HEK293 (cell line): ENCODE results near the gene SEPTIN5.

ENCODE experiments used
- CTCF ChIA-PET: fragments of 350-600 bp; formaldehyde crosslinking; extraction: SDS; loops from one replicate; lab custom pipeline; 2021; ENCODE audit warnings: antibody characterized with exemption; lab: Yijun Ruan, JAX
- POLR2A ChIA-PET: fragments of 300-600 bp; formaldehyde crosslinking; extraction: SDS; loops from one replicate; lab custom pipeline; 2020; ENCODE audit warnings: antibody characterized with exemption, inconsistent platforms; lab: Yijun Ruan, JAX
- H3K27ac ChIP-seq: fragments of 200-500 bp; sonication (Bioruptor generic); 2 replicates; pipeline ENCODE4 v1.5.1; 2014; ENCODE audit warnings: low read depth, low read length, control low read depth, inconsistent platforms; ENCODE audit errors: extremely low read depth
- H3K36me3 ChIP-seq, 2 experiments: fragments of 200-500 bp in 1 of 2; sonication (Bioruptor generic) in 1 of 2; 1 replicate in 1 of 2; 2 replicates in 1 of 2; pipeline ENCODE4 v1.5.1; 2014 to 2017; ENCODE audit warnings: inconsistent platforms in 2 of 2, low read length in 2 of 2; ENCODE audit not compliant: control insufficient read depth in 2 of 2, insufficient read depth in 1 of 2
- H3K4me1 ChIP-seq: fragments of 200-500 bp; sonication (Bioruptor generic); 2 replicates; pipeline ENCODE4 v1.5.1; 2014; ENCODE audit warnings: mild to moderate bottlenecking, low read length, inconsistent platforms; ENCODE audit not compliant: control insufficient read depth, insufficient read depth
- H3K4me3 ChIP-seq: 2 replicates; pipeline ENCODE4 v1.5.1; 2011; ENCODE audit warnings: low read depth, mild to moderate bottlenecking, control low read depth, low read length, moderate library complexity
- H3K9me3 ChIP-seq: fragments of 200-500 bp; sonication (Bioruptor generic); 2 replicates; pipeline ENCODE4 v1.5.1; 2014; ENCODE audit warnings: low read depth, low read length, inconsistent platforms; ENCODE audit not compliant: control insufficient read depth, insufficient read depth
- BCL11A ChIP-seq: fragments of 450-650 bp; formaldehyde crosslinking; IDR thresholded peaks from 2 replicates; pipeline ENCODE4 v1.5.1; 2016; ENCODE audit warnings: low read depth, missing biosample characterization, missing genetic modification characterization
- HOXC10 ChIP-seq: sonication (generic); formaldehyde crosslinking; IDR thresholded peaks from 2 replicates; pipeline ENCODE4 v1.8.1; 2023; ENCODE audit warnings: mild to moderate bottlenecking, missing genetic modification reagents
- IKZF3 ChIP-seq: fragments of 450-650 bp; IDR thresholded peaks from 2 replicates; pipeline ENCODE4 v1.5.0; 2018; ENCODE audit warnings: missing biosample characterization, mild to moderate bottlenecking, missing genetic modification characterization, moderate library complexity
- KLF1 ChIP-seq: fragments of 450-650 bp; formaldehyde crosslinking; IDR thresholded peaks from 2 replicates; pipeline ENCODE4 v1.5.1; 2016; ENCODE audit warnings: missing biosample characterization, missing genetic modification characterization
- PBX3 ChIP-seq: sonication (generic); formaldehyde crosslinking; IDR thresholded peaks from 2 replicates; pipeline ENCODE4 v1.8.1; 2022; ENCODE audit warnings: mild to moderate bottlenecking, moderate library complexity, missing genetic modification reagents
- SALL2 ChIP-seq: fragments of 450-650 bp; formaldehyde crosslinking; IDR thresholded peaks from 2 replicates; pipeline ENCODE4 v1.5.0; 2017; ENCODE audit warnings: missing biosample characterization, mild to moderate bottlenecking, missing genetic modification characterization, borderline replicate concordance
- ZBTB11 ChIP-seq: fragments of 450-650 bp; formaldehyde crosslinking; conservative IDR thresholded peaks from 2 replicates; pipeline ENCODE4 v1.5.1; 2016; ENCODE audit warnings: low read depth, missing biosample characterization, missing genetic modification characterization
- ZNF112 ChIP-seq: fragments of 450-650 bp; formaldehyde crosslinking; IDR thresholded peaks from 2 replicates; pipeline ENCODE4 v1.5.0; 2017; ENCODE audit warnings: missing biosample characterization, missing genetic modification characterization
- ZNF2 ChIP-seq: fragments of 450-650 bp; formaldehyde crosslinking; IDR thresholded peaks from 2 replicates; pipeline ENCODE4 v1.5.1; 2016; ENCODE audit warnings: missing biosample characterization, missing genetic modification characterization
- ZNF394 ChIP-seq: fragments of 450-650 bp; formaldehyde crosslinking; IDR thresholded peaks from 2 replicates; pipeline ENCODE4 v1.5.1; 2016; ENCODE audit warnings: missing biosample characterization, missing genetic modification characterization, mild to moderate bottlenecking, moderate library complexity, borderline replicate concordance
- ZNF416 ChIP-seq: fragments of 450-650 bp; formaldehyde crosslinking; IDR thresholded peaks from 2 replicates; pipeline ENCODE4 v1.5.1; 2016; ENCODE audit warnings: missing biosample characterization, missing genetic modification characterization
- ZNF518A ChIP-seq: fragments of 450-650 bp; formaldehyde crosslinking; conservative IDR thresholded peaks from 2 replicates; pipeline ENCODE4 v1.5.1; 2016; ENCODE audit warnings: low read depth, missing biosample characterization, missing genetic modification characterization
- ZNF521 ChIP-seq: fragments of 450-650 bp; formaldehyde crosslinking; IDR thresholded peaks from 2 replicates; pipeline ENCODE4 v1.5.1; 2017; ENCODE audit warnings: missing biosample characterization, mild to moderate bottlenecking, missing genetic modification characterization
- ZNF654 ChIP-seq: fragments of 450-650 bp; formaldehyde crosslinking; IDR thresholded peaks from 2 replicates; pipeline ENCODE4 v1.5.1; 2016; ENCODE audit warnings: low read depth, missing biosample characterization, missing genetic modification characterization
- ZNF701 ChIP-seq: fragments of 450-650 bp; formaldehyde crosslinking; IDR thresholded peaks from 2 replicates; pipeline ENCODE4 v1.5.1; 2016; ENCODE audit warnings: missing biosample characterization, missing genetic modification characterization

The SEPTIN5 gene

GRCh38 chr22:19678949-19679521 is 35.3 kb upstream of the SEPTIN5 start (continued):
- TF ChIP-seq ZBTB11 (no peak), PBX3 (CRISPR knock-in tag) (no peak), ZNF112 (tag by site-specific recombination) (no peak), BCL11A (tag by site-specific recombination) (no peak), HOXC10 (CRISPR knock-in tag) (no peak), ZNF518A (no peak), ZNF701 (no peak), ZNF521 (tag by site-specific recombination) (no peak)

GRCh38 chr22:19679522-19680101 is 34.7 kb upstream of the SEPTIN5 start:
- ChIA-PET POLR2A (interaction anchor here (1.5 kb wide), 1 partner anchor 10 kb away, joined by 3 read pairs; no protein-coding TSS in a partner anchor), CTCF (interaction anchor here (0.6 to 3.1 kb wide), 20 partner anchors 9 to 601 kb away, joined by 3 to 21 read pairs (median 4); no protein-coding TSS in a partner anchor)
- H3K27ac ChIP-seq: no peak overlapping the region
- H3K9me3 ChIP-seq: no peaks in the 10 kb centered on the region
- TF ChIP-seq SALL2 (tag by site-specific recombination): no peak
- no peak for TF ChIP-seq ZNF394 (tag by site-specific recombination)
- 0 out of 2 replicates have a peak, but pooled peaks have one; percentile 65 for TF ChIP-seq ZNF2 (tag by site-specific recombination)
- TF ChIP-seq ZNF416 (tag by site-specific recombination): no peak
- TF ChIP-seq IKZF3: peak; percentile 27; the same call in 1 of the 2 replicates
- peak; percentile 19; the same call in 1 of the 2 replicates for TF ChIP-seq ZNF654 (tag by site-specific recombination)
- peak; percentile 33; the same call in 1 of the 2 replicates for TF ChIP-seq KLF1
- no peaks in the 10 kb centered on the region for H3K4me1 ChIP-seq
- no peak overlapping the region for H3K4me3 ChIP-seq
- no peaks in the 10 kb centered on the region for H3K36me3 ChIP-seq
